Epithelial cell of proximal tubule (primary cell): ENCODE data around the gene HS3ST3A1. TPM values are rescaled to one million over a fixed set of nuclear protein-coding genes. Genes with fewer than 3 reads are reported as not detected.
"Not testable (repeated sequence)": the region's sequence is repeated elsewhere in the genome, so short reads cannot be mapped to it uniquely, and the experiment has no call there.

Experiments
- DNase-seq: peaks from one replicate; pipeline ENCODE4 v3.0.0-alpha.2; 2011; ENCODE audit warnings: low read depth
- H3K4me3 ChIP-seq: 2 replicates; pipeline ENCODE4 v1.5.1; 2011; ENCODE audit warnings: low read depth, mild to moderate bottlenecking, low read length
- CTCF ChIP-seq: conservative IDR thresholded peaks from 2 replicates; pipeline ENCODE4 v1.5.1; 2012; ENCODE audit warnings: low read depth, mild to moderate bottlenecking, low read length
- total RNA-seq: library from RNA; depleted of rRNA; stranded (reverse); fragments of >200 nt; gene quantifications from 2 replicates; pipeline ENCODE4 v1.2.3, GENCODE V29; 2015

HS3ST3A1 gene
- total RNA-seq, 1 donor from 2014 or later = 5.8 TPM

DNA sequence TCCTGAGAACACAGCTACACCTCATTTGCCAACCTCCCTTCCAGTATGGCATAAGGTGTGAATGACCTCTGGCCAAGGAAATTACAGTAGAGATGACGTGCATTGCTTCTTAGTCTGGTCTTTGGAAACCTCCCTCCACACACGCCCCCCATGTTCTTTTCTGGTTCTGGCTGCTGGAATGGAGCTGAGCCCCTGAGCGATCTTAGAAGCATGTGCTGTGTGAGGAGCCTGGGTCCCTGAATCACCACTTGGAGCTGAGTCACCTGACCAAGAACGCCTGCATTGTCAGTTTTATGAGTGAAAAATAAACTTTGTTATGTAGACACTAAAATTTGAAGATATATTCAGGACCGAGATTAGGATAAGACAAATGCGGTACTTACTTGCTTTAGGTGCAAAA is 51.4 kb downstream of the HS3ST3A1 start:
- H3K4me3 ChIP-seq = no peak overlapping the region
- no peak for DNase-seq

DNA sequence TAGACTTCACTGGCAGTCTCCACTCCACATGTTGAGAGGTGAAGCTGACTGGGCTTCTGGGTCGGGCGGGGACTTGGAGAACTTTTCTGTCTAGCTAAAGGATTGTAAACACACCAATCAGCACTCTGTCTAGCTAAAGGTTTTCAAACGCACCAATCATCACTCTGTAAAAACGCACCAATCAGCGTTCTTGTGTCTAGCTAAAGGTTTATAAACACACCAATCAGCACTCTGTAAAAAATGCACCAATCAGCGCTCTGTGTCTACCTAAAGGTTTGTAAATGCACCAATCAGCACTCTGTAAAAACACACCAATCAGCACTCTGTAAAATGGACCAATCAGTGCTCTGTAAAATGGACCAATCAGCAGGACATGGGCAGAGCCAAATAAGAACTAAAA is 53.2 kb downstream of the HS3ST3A1 start:
- DNase-seq, H3K4me3 ChIP-seq: not testable (repeated sequence)

More for the DNA sequence above, 51.4 kb downstream of the HS3ST3A1 start:
- no peak for TF ChIP-seq CTCF

DNA sequence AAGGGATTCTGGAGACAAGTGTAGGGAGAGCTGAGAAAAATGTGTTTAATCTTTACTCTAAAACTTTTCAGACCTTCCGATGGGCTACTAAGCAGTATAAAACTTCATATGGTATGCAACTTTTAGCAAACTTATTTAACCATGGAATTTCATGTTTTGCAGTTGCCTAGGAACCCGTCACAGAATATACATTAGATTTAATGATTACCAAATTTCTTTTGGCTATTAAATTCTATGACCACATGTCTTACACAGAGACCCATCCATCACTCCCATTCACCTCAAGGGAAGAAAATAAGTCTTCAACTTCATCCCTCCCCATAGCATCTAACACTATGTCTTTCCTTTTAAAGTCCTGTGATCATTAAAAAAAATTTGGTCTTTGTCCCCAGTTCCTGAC is 54.9 kb downstream of the HS3ST3A1 start:
- no peak overlapping the region for H3K4me3 ChIP-seq
- DNase-seq = no peak
- TF ChIP-seq CTCF = no peak

- no peak for TF ChIP-seq CTCF
- no peak for DNase-seq
- H3K4me3 ChIP-seq = no peak overlapping the region
Observed at GRCh38 chr17:13545941-13546340, 55.8 kb downstream of the HS3ST3A1 start.

DNA sequence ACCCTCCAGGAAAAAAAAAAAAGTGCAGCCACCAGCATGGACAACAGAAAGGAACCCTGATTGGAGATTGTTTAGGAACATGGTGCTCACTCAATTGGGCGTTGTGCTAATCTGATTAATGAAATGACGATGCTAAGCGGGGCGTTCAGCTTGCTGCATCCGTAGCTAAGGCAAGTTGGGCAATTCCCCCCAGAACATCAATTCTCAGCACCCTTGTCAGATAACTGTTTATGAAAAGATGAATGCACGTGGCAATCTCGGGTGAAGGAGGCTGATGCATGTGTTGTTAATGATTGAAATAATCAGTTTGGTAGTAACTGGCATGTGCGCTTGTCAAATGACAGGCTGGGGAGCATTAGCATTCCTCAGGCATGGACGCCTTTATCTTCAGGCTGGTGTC is 57.0 kb downstream of the HS3ST3A1 start:
- no peak overlapping the region for H3K4me3 ChIP-seq
- TF ChIP-seq CTCF = no peak
- DNase-seq = no peak

GRCh38 chr17:13544292-13544691 is 57.4 kb downstream of the HS3ST3A1 start:
- DNase-seq = no peak
- H3K4me3 ChIP-seq = no peak overlapping the region
- no peak for TF ChIP-seq CTCF

DNA sequence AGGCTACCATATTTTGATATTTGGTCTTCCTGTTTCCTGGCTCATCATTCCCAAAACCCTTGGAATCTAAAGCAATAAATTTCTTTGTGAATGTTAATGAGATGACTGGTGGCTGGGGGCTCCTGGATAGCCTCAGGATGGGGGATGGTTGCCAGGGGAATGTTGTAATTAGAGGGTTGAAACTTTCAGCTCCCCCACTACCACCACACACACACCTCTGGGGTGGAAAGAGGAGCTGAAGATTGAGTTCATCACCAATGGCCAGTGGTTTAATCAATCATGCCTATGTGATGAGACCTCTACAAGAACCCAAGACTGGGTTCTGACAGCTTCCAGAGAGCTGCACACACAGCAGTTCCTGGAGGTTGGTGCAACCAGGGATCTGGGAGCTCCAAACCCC is 59.1 kb downstream of the HS3ST3A1 start:
- no peak for DNase-seq
- no peak for TF ChIP-seq CTCF

GRCh38 chr17:13541032-13541480 is 60.7 kb downstream of the HS3ST3A1 start:
- no peak overlapping the region for H3K4me3 ChIP-seq
- DNase-seq = no peak
- no peak for TF ChIP-seq CTCF

More for the DNA sequence above, 59.1 kb downstream of the HS3ST3A1 start:
- no peak overlapping the region for H3K4me3 ChIP-seq
